Mucosa of rectum (tissue), 2 donors: ENCODE measurements around the gene TBX6.

Source experiments
- H3K27ac ChIP-seq, 2 donors: one replicate each; pipeline ENCODE4 v1.7.0; 2013; ENCODE audit warnings: inconsistent platforms in 2 of 2, low read depth in 2 of 2, low read length in 2 of 2
- H3K27me3 ChIP-seq, 2 donors: one replicate each; pipeline ENCODE4 v1.7.0; 2013; ENCODE audit warnings: low read length in 2 of 2; ENCODE audit not compliant: control insufficient read depth in 2 of 2, insufficient read depth in 2 of 2
- H3K36me3 ChIP-seq, 2 donors: one replicate each; pipeline ENCODE4 v1.7.0; 2013; ENCODE audit warnings: low read length in 2 of 2; ENCODE audit not compliant: control insufficient read depth in 2 of 2, insufficient read depth in 2 of 2
- H3K4me1 ChIP-seq, 2 donors: one replicate each; pipeline ENCODE4 v1.7.0; 2013; ENCODE audit warnings: low read length in 2 of 2, mild to moderate bottlenecking in 1 of 2; ENCODE audit not compliant: control insufficient read depth in 2 of 2, insufficient read depth in 2 of 2
- H3K4me3 ChIP-seq, 2 donors: one replicate each; pipeline ENCODE4 v1.7.0; 2013; ENCODE audit warnings: low read length in 2 of 2
- H3K9ac ChIP-seq, 2 donors: one replicate each; pipeline ENCODE4 v1.7.0; 2013; ENCODE audit warnings: low read length in 2 of 2, low read depth in 1 of 2, mild to moderate bottlenecking in 1 of 2
- H3K9me3 ChIP-seq, 2 donors: one replicate each; pipeline ENCODE4 v1.7.0; 2013; ENCODE audit warnings: low read length in 2 of 2; ENCODE audit not compliant: control insufficient read depth in 2 of 2
- donor health status: healthy.
- donor health status: Normal muscosa, but diverticular disease.

Gene TBX6

DNA sequence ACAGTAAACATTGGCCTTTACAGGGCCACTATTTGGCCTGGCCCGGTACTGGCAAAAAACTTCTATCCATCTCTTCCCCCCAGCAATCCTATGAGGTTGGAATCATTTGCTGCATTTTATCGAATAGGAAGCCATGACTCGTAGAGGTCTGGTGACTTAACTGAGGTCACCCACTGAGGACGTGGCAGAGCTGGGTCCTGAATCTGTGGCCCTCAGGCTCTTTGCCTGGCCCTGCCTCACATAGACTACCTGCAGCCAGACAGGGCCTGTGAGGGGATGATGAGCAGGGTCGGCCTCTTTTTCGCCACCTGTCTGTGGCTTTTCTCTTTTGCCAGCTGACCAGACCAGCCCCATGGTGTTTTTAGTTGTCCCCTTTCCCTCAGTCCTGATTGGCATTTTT lies 14.1 kb downstream of the TBX6 start:
- H3K4me1 ChIP-seq = peaks cover 9 to 14% of the 10 kb centered on the region in 2 donors
- no peak overlapping the region for H3K9ac ChIP-seq
- H3K36me3 ChIP-seq = peaks cover 33 to 43% of the 10 kb centered on the region in 2 donors
- H3K27me3 ChIP-seq = no peaks in the 10 kb centered on the region
- no peak overlapping the region for H3K4me3 ChIP-seq
- no peaks in the 10 kb centered on the region for H3K9me3 ChIP-seq
- H3K27ac ChIP-seq = no peak overlapping the region

DNA sequence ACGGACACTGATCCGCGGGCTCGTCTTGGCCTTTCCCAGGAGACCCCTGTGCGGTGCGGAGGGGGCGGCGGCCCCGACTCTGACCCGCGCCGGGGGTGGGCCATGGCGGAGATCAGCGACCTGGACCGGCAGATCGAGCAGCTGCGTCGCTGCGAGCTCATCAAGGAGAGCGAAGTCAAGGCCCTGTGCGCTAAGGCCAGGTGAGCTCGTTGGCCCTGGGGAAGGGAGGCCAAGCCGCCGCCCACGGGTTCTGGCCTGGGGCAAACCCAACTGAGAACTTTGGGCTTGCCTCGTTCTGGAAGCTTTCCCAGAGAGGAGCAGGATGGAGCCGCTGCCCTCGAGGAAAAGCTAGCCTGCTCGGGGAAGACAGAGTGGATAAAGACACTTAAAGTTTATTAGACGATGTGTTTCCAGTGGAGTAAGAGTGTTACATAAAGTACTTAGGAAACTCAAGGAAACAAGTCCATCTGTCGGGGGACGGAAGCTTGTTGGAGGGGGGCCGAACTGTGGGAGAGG lies 15.4 kb downstream of the TBX6 start:
- H3K9me3 ChIP-seq = no peaks in the 10 kb centered on the region
- H3K27me3 ChIP-seq = no peaks in the 10 kb centered on the region
- H3K27ac ChIP-seq = peak overlapping the region; percentile 91 to 92
- H3K9ac ChIP-seq = peak overlapping the region; percentile 92 to 93
- H3K4me3 ChIP-seq = peak overlapping the region; percentile 85 to 89
- peaks cover 36 to 43% of the 10 kb centered on the region in 2 donors for H3K36me3 ChIP-seq
- H3K4me1 ChIP-seq = peaks cover 9 to 14% of the 10 kb centered on the region in 2 donors

DNA sequence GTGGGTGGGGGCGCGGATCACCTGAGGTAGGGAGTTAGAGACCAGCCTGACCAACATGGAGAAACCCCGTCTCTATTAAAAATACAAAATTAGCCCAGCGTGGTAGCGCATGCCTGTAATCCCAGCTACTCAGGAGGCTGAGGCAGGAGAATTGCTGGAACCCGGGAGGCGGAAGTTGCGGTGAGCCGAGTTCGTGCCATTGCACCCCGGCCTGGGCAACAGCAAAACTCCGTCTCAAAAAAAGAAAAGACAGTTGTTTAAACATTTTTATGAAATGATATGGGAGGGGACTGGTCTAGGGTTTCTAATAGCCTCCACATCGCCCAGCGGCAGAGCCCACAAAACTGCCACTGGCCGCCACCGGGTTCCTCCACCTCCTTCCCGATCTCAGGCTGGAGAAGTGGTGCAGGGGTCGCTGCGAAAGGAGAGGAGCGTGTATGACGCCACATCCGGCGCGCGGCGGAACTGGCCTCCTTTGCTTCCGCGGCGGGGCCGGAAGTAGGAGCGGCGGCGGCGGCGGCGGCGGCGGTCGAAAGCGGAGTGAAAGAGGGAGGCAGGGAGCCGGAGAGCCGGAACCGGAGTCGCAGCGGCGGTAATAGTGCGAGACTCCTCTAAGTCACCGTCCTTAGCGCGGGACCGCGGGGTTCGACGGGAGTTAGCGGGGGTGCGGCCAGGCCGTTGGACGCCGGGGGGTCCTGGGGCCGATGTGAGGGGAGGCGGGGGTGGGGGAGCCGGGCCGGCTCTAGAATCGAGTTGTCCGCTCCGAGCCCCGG lies 16.0 kb downstream of the TBX6 start, which contains the start of gene PPP4C:
Gene PPP4C, plus strand, starts transcription at position 492 of the 773 bp plus-strand sequence. CDS start 384 bp downstream, outside the sequence.
- no peaks in the 10 kb centered on the region for H3K27me3 ChIP-seq
- peaks cover 9 to 14% of the 10 kb centered on the region in 2 donors for H3K4me1 ChIP-seq
- H3K9ac ChIP-seq = peak within 1 kb of the TSS; percentile 92 to 93
- peaks cover 34 to 43% of the 10 kb centered on the region in 2 donors for H3K36me3 ChIP-seq
- H3K4me3 ChIP-seq = peak within 1 kb of the TSS; percentile 85 to 89
- H3K27ac ChIP-seq = peak within 1 kb of the TSS; percentile 91 to 92
- no peaks in the 10 kb centered on the region for H3K9me3 ChIP-seq

DNA sequence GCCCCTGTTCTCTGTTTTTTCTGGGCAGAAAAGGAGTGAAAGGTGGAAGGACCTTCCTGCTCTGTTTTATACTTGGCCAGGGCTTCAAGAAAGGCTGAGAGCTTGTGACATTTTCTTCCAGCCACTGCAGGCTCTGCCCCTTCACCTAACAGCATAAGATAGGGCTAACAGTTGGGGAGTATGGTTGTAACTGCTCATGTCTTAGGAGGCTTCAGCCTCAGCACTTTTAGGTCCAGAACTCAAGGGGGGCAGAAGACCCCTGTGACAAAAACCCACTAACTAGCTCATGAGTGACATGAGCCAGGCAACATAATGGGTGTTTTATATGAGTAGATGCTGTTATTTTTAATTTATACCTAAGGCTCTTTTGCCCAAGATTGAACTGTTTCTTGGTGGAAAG lies 21.2 kb downstream of the TBX6 start:
- Histone ChIP-seq H3K27ac (no peak overlapping the region), H3K4me3 (no peak overlapping the region), H3K27me3 (no peaks in the 10 kb centered on the region), H3K4me1 (peaks cover 23 to 36% of the 10 kb centered on the region in 2 donors), H3K9me3 (no peaks in the 10 kb centered on the region), H3K9ac (no peak overlapping the region), H3K36me3 (peaks cover 48 to 50% of the 10 kb centered on the region in 2 donors)

DNA sequence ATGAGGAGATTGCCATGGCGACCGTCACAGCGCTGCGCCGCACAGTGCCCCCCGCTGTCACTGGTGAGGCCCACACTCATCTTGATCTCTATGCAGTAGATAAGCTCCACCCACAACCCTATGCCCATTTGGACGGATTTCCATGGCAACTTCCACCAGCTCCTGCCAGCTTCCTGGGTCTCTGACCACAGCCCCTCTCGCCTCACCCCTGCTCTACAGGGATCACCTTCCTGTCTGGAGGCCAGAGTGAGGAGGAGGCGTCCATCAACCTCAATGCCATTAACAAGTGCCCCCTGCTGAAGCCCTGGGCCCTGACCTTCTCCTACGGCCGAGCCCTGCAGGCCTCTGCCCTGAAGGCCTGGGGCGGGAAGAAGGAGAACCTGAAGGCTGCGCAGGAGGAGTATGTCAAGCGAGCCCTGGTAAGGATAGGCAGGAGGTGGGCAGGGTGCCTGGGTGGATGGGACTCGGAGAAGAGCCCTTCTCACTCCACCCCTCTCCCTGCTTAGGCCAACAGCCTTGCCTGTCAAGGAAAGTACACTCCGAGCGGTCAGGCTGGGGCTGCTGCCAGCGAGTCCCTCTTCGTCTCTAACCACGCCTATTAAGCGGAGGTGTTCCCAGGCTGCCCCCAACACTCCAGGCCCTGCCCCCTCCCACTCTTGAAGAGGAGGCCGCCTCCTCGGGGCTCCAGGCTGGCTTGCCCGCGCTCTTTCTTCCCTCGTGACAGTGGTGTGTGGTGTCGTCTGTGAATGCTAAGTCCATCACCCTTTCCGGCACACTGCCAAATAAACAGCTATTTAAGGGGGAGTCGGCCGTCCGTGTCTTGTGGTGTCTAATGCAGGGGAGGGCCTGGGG lies 21.9 kb downstream of the TBX6 start:
- no peak overlapping the region for H3K27ac ChIP-seq
- H3K4me1 ChIP-seq = peaks cover 23 to 36% of the 10 kb centered on the region in 2 donors
- no peak overlapping the region for H3K4me3 ChIP-seq
- H3K9me3 ChIP-seq = no peaks in the 10 kb centered on the region
- H3K27me3 ChIP-seq = no peaks in the 10 kb centered on the region
- no peak overlapping the region for H3K9ac ChIP-seq
- H3K36me3 ChIP-seq = peaks cover 48 to 50% of the 10 kb centered on the region in 2 donors

DNA sequence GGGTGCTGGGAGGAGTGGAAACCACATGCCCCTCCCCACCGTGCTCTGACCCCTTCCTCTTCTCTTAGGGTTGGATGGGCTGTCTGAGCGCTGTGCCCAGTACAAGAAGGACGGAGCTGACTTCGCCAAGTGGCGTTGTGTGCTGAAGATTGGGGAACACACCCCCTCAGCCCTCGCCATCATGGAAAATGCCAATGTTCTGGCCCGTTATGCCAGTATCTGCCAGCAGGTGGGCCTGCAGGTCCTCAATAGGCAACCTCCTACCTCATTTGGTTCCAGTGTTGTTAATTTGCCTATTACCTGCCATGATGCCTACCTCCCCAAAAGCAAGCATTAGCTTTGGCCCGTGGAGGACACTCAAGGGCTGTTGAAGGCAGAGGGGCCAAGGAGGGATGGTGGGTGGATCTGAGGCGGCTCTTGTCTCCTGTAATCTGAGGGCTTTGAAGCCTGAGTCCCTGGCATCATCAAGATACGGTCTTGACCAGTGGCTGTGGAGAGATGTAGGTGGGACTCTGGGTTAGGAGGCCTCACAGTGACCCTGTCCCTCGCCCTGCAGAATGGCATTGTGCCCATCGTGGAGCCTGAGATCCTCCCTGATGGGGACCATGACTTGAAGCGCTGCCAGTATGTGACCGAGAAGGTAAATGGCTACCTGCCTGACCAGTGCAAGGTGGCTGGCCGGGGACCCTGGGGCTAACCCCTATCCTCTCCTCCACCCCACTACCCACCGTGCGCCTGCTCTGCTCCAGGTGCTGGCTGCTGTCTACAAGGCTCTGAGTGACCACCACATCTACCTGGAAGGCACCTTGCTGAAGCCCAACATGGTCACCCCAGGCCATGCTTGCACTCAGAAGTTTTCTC lies 22.7 kb downstream of the TBX6 start:
- Histone ChIP-seq H3K9ac (peak overlapping the region in 1 of 2 donors; percentile 56), H3K9me3 (no peaks in the 10 kb centered on the region), H3K4me1 (peaks cover 28 to 40% of the 10 kb centered on the region in 2 donors), H3K27ac (peak overlapping the region in 1 of 2 donors; percentile 63), H3K4me3 (no peak overlapping the region), H3K36me3 (peaks cover 48 to 50% of the 10 kb centered on the region in 2 donors), H3K27me3 (no peaks in the 10 kb centered on the region)

DNA sequence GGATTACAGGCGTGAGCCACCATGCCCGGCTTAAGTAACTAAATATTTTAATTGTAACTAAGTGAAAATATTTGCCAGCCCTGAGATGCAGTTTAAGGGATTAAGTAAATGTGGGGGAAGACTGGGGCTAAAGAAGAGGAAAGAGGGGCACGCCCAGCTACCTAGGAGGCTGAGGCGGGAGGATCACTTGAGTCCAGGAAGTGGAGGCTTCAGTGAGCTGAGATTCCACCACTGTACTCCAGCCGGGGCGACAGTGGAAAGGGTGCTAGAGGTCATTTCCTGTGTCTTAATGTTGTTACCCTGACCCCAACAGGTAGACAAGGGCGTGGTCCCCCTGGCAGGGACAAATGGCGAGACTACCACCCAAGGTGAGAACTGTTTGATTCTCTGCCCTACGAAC lies 23.4 kb downstream of the TBX6 start:
- Histone ChIP-seq H3K4me3 (no peak overlapping the region), H3K27ac (peak overlapping the region in 1 of 2 donors; percentile 63)

DNA sequence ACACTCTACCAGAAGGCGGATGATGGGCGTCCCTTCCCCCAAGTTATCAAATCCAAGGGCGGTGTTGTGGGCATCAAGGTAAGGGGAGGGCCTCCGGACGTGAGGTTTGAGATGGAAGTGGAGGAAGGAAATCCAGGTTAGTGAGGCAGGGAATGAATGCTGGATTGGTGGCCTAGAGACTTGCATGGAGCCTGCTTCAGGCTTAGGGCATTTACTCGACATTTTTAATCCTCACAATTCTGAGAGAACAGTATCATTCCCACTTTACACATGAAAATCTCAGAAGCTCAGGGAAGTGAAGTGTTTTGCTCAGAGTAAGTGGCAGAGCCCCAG lies 24.2 kb downstream of the TBX6 start:
- Histone ChIP-seq H3K4me1 (peaks cover 37 to 48% of the 10 kb centered on the region in 2 donors), H3K9ac (peak overlapping the region; percentile 98 to 100), H3K4me3 (peak overlapping the region; percentile 93 to 100), H3K9me3 (no peaks in the 10 kb centered on the region), H3K36me3 (peaks cover 48 to 50% of the 10 kb centered on the region in 2 donors), H3K27me3 (no peaks in the 10 kb centered on the region), H3K27ac (peak overlapping the region; percentile 30 to 99)

More for the DNA sequence above, 23.4 kb downstream of the TBX6 start:
- H3K9ac ChIP-seq = peak overlapping the region in 1 of 2 donors; percentile 56
- peaks cover 35 to 46% of the 10 kb centered on the region in 2 donors for H3K4me1 ChIP-seq
- no peaks in the 10 kb centered on the region for H3K9me3 ChIP-seq
- H3K27me3 ChIP-seq = no peaks in the 10 kb centered on the region
- H3K36me3 ChIP-seq = peaks cover 48 to 50% of the 10 kb centered on the region in 2 donors

DNA sequence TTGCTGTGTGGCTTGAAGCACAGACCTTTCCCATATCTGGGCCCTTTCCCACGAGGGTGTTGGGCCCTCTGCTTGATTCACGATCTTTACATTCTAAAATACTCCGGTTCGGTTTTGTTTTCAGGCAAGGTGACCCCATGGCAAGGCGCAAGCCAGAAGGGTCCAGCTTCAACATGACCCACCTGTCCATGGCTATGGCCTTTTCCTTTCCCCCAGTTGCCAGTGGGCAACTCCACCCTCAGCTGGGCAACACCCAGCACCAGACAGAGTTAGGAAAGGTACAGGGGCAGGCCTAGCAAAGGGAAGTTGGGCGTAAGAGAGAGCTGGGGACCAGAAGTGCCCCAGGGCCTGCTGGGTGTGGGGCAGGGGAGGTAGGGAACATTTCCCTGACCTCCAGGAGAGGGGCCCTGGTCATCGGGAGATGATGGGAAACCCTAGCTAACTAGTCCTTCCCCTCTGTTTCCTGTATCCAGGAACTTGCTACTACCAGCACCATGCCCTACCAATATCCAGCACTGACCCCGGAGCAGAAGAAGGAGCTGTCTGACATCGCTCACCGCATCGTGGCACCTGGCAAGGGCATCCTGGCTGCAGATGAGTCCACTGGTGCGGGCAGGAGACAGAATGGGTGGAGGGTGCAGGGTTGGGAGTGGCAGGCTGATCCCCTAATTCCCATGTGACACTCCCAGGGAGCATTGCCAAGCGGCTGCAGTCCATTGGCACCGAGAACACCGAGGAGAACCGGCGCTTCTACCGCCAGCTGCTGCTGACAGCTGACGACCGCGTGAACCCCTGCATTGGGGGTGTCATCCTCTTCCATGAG lies 24.8 kb downstream of the TBX6 start:
- Histone ChIP-seq H3K9me3 (no peaks in the 10 kb centered on the region), H3K4me1 (peaks cover 37 to 48% of the 10 kb centered on the region in 2 donors), H3K9ac (peak overlapping the region; percentile 98 to 100), H3K27me3 (no peaks in the 10 kb centered on the region), H3K27ac (peak overlapping the region; percentile 94 to 99), H3K4me3 (peak overlapping the region; percentile 93 to 100), H3K36me3 (peaks cover 43 to 46% of the 10 kb centered on the region in 2 donors)
